AG04450 (cell line): Measurements from ENCODE around the gene TNRC18. TPM values are rescaled to one million over a fixed set of nuclear protein-coding genes. Genes with fewer than 3 reads are reported as not detected.

ENCODE experiments used
- CTCF ChIA-PET: fragments of 300-600, 350-600 bp; formaldehyde crosslinking; extraction: SDS; loops from one replicate; lab custom pipeline; 2022; ENCODE audit warnings: antibody characterized with exemption, inconsistent platforms; lab: Charles Lee
- POLR2A ChIA-PET: fragments of 350-600 bp; formaldehyde crosslinking; extraction: SDS; loops from one replicate; lab custom pipeline; 2021; ENCODE audit warnings: antibody characterized with exemption, inconsistent platforms; lab: Yijun Ruan, JAX
- DNase-seq: peaks from one replicate; pipeline ENCODE4 v3.0.0-alpha.2; 2011; ENCODE audit warnings: low read depth, low spot score
- H3K27ac ChIP-seq: one replicate; pipeline ENCODE4 v1.5.1; 2012; ENCODE audit warnings: low read depth, low read length, control low read depth
- H3K27me3 ChIP-seq: one replicate; pipeline ENCODE4 v1.6.0; 2012; ENCODE audit warnings: low read length; ENCODE audit not compliant: control insufficient read depth, insufficient read depth
- H3K4me3 ChIP-seq: 2 replicates; pipeline ENCODE4 v1.5.1; 2011; ENCODE audit warnings: mild to moderate bottlenecking, low read depth, low read length, control low read depth
- H3K9me3 ChIP-seq: 2 replicates; pipeline ENCODE4 v1.5.1; 2012; ENCODE audit warnings: low read length; ENCODE audit not compliant: control insufficient read depth, insufficient read depth
- CTCF ChIP-seq: IDR thresholded peaks from 2 replicates; pipeline ENCODE4 v1.5.1; 2011; ENCODE audit warnings: low read depth, low read length, control low read depth, inconsistent platforms
- polyA plus RNA-seq: library from polyadenylated mRNA; depleted of rRNA; stranded (reverse); fragments of >200 nt; gene quantifications from 2 replicates; pipeline ENCODE4 v1.2.3, GENCODE V29; 2011

TNRC18 gene
- polyA plus RNA-seq, 1 experiment, result 13.4 TPM

- Histone ChIP-seq H3K27me3 (no peaks in the 10 kb centered on the region), H3K27ac (no peak overlapping the region), H3K9me3 (peaks cover 3% of the 10 kb centered on the region; the same call in 1 of the 2 replicates), H3K4me3 (no peak overlapping the region)
- POLR2A ChIA-PET, result interaction anchor here (0.6 kb wide), 1 partner anchor 9 kb away, joined by 3 read pairs; no protein-coding TSS in a partner anchor
- CTCF ChIA-PET, result interaction anchor here (1.4 kb wide), 1 partner anchor 14 kb away, joined by 7 read pairs; no protein-coding TSS in a partner anchor
- TF ChIP-seq CTCF, result no peak
- DNase-seq, result no peak
These were observed 71.9 kb downstream of the TNRC18 start for GRCh38 chr7:5351507-5352265.

GRCh38 chr7:5350600-5351385 lies 72.8 kb downstream of the TNRC18 start:
- Histone ChIP-seq H3K4me3 (no peak overlapping the region), H3K27me3 (no peaks in the 10 kb centered on the region), H3K27ac (no peak overlapping the region), H3K9me3 (peaks cover 7% of the 10 kb centered on the region; the same call in 1 of the 2 replicates)
- DNase-seq, result no peak
- POLR2A ChIA-PET, result interaction anchor here (0.6 kb wide), 1 partner anchor 8 kb away, joined by 3 read pairs; no protein-coding TSS in a partner anchor
- TF ChIP-seq CTCF, result no peak
- CTCF ChIA-PET, result interaction anchor here (1.4 kb wide), 1 partner anchor 15 kb away, joined by 7 read pairs; no protein-coding TSS in a partner anchor

- Histone ChIP-seq H3K4me3 (no peak overlapping the region), H3K9me3 (peaks cover 12% of the 10 kb centered on the region), H3K27me3 (no peaks in the 10 kb centered on the region), H3K27ac (no peak overlapping the region)
- CTCF ChIA-PET, result no interaction called here
- TF ChIP-seq CTCF, result no peak
- POLR2A ChIA-PET, result no interaction called here
- no peak for DNase-seq
These were observed 73.5 kb downstream of the TNRC18 start for GRCh38 chr7:5350174-5350463.

- Histone ChIP-seq H3K4me3 (no peak overlapping the region), H3K27ac (no peak overlapping the region), H3K27me3 (no peaks in the 10 kb centered on the region), H3K9me3 (peaks cover 17% of the 10 kb centered on the region)
- no peak for DNase-seq
- TF ChIP-seq CTCF, result no peak
- ChIA-PET CTCF (no interaction called here), POLR2A (no interaction called here)
These were observed 74.0 kb downstream of the TNRC18 start for GRCh38 chr7:5349437-5350173.
